Astrocyte of the cerebellum (primary cell): Measurements from ENCODE around the gene BIN1.

ENCODE experiments used
- DNase-seq: peaks from one replicate; pipeline ENCODE4 v3.0.0-alpha.2; 2011; ENCODE audit warnings: low read depth
- H3K4me3 ChIP-seq: 2 replicates; pipeline ENCODE4 v1.5.1; 2011; ENCODE audit warnings: mild to moderate bottlenecking, low read depth, low read length, moderate library complexity
- in situ Hi-C: cut with HindIII; loops from 2 replicates; pipeline ENCODE4 v1.10.0; 2017; ENCODE audit warnings: low sequenced_read_pairs
- TF ChIP-seq, protein P1 (sequence below): IDR thresholded peaks from 2 replicates; pipeline ENCODE4 v1.5.1; 2012; ENCODE audit warnings: low read length, low read depth, moderate library complexity, mild to moderate bottlenecking; ENCODE audit errors: missing control alignments

Gene BIN1

DNA sequence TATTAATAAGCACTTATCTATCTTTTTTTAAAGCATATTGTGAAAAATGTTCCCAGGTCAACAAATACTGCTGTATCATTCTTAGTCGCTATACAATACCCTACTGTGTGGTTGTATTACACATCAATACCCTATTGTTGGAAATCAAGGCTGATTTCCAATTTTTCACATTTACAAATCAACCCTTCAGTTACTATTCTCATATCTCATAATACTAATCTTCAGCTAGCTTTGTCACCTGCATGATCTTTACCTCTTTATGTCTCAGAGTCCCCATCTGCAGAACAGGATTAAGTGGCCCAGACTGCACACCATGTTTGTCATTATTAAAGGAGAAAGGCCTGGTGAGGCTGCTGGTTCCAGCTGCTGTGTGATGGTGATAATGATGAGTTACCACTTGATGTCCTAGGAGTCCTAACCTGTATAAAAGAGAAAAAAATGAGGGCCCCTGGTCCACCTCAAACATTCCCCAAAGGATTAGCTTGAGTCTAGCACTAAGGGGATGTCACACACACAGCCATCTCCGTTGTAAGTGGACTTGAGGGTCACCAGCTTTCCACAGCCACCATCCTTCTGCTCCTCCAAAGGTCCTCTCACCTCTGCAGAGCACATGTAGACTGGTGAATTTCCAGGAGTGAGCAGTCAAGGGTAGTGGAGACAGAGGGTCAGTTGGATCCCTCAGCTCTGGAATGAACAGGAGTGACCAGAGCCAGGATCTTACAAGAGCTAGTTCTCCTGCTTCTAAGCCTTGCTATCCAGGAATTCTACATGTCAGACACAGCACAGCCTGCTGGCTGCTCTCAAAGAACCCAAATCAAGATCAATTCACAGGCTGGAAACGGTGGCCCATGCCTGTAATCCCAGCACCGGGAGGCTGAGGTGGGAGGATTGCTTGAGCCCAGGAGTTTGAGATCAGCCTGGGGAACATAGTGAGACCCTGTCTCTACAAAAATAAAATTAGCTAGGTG lies 36.0 kb upstream of the BIN1 start:
- in situ Hi-C loops, result no loop called here
- no peak overlapping the region for H3K4me3 ChIP-seq
- DNase-seq, result no peak
- TF ChIP-seq, protein P1, sequence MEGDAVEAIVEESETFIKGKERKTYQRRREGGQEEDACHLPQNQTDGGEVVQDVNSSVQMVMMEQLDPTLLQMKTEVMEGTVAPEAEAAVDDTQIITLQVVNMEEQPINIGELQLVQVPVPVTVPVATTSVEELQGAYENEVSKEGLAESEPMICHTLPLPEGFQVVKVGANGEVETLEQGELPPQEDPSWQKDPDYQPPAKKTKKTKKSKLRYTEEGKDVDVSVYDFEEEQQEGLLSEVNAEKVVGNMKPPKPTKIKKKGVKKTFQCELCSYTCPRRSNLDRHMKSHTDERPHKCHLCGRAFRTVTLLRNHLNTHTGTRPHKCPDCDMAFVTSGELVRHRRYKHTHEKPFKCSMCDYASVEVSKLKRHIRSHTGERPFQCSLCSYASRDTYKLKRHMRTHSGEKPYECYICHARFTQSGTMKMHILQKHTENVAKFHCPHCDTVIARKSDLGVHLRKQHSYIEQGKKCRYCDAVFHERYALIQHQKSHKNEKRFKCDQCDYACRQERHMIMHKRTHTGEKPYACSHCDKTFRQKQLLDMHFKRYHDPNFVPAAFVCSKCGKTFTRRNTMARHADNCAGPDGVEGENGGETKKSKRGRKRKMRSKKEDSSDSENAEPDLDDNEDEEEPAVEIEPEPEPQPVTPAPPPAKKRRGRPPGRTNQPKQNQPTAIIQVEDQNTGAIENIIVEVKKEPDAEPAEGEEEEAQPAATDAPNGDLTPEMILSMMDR, result no peak

DNA sequence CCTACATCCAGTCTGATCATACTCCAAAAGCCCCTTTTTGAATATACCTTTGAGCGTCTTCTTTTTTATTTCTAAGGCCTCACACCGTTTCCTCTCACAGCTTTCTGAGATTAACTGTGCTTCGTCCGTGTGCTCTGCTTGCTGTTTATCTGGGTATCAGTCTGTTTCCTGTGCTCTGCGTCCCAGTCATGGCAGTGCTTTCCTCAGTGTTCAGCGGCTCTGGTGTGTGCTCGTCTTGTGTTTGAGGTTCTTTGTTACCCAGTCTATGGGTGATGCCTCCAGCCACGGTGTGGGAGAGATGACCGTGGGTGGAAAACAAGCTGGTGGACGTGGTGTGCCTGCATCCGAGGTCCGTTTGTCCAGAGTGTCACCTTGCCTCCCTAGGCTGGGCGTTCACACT lies 33.6 kb upstream of the BIN1 start:
- in situ Hi-C loops, result no loop called here

DNA sequence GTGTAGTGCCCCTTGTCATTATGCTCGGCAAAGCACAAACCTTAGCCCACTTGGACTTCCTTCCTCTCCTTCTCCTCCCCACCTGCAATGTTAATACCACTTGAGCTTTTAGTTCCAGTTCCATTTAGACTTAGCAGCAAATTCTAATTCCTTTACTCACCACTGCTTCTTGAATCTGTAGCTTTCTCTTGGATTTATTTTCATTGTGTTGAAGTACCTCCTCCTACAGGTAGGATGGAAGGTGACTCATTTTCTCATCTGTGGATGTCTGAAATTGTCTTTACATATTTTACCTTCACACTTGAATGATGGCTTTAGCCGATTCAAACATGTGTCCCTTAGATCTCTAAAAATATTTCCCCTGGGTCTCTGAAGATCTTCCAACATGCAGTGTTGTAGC lies 32.8 kb upstream of the BIN1 start:
- no peak overlapping the region for H3K4me3 ChIP-seq
- TF ChIP-seq, protein P1, result no peak
- DNase-seq, result no peak
- in situ Hi-C loops, result no loop called here

More for the DNA sequence above, 33.6 kb upstream of the BIN1 start:
- no peak for DNase-seq
- no peak overlapping the region for H3K4me3 ChIP-seq
- TF ChIP-seq, protein P1, result no peak

DNA sequence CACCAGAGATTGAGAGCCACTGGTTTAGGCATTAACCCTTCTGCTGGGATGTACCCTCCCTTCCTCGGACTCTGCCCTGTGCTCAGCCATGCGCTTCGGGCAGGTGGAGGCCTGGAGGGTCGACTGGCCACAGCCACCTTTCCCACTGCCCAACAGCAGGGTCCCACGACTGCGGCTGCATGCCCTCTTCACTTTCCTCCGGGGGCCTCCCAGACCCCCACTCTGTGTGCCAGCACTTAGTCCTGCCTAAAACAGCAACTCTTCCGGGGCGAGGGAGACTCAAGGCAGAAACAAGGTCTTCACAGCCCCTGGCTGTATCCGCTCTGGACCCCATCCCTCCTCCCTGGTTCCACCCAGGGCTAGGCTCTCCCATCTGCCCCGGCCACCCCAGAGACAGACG lies 31.3 kb upstream of the BIN1 start:
- in situ Hi-C loops, result no loop called here
- no peak overlapping the region for H3K4me3 ChIP-seq
- TF ChIP-seq, protein P1, result no peak
- DNase-seq, result no peak

DNA sequence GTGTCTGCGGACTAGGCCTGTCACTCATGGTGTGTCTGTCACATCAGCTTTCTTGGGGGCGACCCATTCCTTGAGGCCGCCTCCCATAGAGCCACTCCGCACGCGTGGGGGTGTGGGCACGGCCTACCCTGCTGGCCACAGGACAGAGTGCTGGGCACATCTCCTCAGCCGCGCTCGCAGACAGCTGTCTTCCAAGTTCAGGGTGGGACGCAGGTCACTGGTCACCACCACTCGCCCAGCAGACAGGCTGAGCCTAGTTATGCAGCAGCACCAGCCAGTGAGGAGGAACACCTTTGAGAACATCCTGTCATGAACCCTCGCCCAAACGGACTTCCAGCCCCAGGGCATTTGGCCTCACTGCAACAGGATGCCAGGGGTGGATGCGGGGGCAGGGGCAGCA lies 30.8 kb upstream of the BIN1 start:
- TF ChIP-seq, protein P1, result no peak

DNA sequence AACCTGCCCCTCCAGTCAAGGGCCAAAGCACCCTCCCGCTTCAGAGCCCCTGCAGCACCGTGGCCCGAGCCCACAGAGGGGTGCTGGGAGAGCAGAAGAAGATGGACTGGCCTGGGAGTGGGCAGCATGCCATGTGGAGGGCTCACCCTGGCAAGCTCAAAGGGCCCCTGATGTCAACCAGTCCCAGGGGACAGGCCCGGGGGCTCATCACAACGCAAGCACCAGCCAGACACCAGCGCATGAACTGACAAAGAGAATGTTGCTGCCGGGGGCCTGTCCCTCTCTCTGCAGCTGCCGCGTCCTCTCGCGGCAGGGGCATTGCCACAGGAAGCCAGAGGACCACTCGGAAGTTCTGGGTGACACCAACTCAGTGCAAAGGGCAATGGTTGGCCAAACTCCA lies 30.3 kb upstream of the BIN1 start:
- in situ Hi-C loops, result no loop called here
- no peak overlapping the region for H3K4me3 ChIP-seq
- DNase-seq, result no peak
- TF ChIP-seq, protein P1, result no peak

More for the DNA sequence above, 30.8 kb upstream of the BIN1 start:
- in situ Hi-C loops, result no loop called here
- DNase-seq, result no peak
- no peak overlapping the region for H3K4me3 ChIP-seq
